SKM-1 (cell line): ENCODE results near the gene TANGO2.
"Not testable (repeated sequence)": the region's sequence is repeated elsewhere in the genome, so short reads cannot be mapped to it uniquely, and the experiment has no call there.

ENCODE experiments used
- DNase-seq: peaks from one replicate; lab custom pipeline; 2025; ENCODE audit not compliant: unreplicated experiment; lab: John Stamatoyannopoulos, UW

The TANGO2 gene

DNA sequence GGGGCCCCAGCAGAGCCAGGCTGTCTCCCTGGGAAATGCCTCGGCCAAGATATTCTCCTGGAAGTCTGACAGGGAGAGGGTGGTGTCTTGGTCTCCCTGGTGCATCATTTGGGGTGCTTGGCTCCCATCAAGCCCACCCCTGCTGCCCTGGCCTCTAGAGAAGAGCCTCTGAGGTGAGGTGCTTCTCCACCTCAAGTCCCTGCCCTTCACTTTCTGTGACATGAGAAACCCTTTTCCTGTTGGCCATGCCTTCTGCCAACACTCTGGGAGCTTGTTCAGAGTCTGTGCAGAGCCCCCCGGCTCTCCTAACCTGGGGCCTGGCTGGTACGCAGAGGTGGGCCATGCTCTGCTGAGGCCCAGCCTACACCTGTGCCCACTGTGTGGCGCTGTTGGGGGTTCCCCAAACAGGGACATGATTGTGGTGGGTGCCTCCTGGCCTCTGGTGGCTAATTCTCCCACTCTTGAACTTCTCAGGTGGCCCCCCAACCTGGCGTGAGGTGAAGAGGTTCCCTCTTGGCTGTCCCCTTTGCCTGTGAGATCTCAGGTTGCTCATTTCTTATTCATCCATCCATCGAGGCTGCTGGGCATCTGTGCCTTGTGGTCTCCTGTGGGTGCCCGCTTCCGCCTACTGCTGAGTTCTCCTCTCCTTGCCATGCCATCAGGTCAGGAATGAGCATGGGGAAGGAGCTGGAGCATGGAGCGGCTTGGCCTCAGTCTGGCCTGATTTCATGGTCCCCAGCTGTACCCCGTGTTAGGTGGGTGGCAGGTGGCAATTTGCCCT lies 40.0 kb downstream of the TANGO2 start:
- DNase-seq = no peak

- DNase-seq = no peak
Measured at GRCh38 chr22:20061481-20061861, 40.6 kb downstream of the TANGO2 start.

DNA sequence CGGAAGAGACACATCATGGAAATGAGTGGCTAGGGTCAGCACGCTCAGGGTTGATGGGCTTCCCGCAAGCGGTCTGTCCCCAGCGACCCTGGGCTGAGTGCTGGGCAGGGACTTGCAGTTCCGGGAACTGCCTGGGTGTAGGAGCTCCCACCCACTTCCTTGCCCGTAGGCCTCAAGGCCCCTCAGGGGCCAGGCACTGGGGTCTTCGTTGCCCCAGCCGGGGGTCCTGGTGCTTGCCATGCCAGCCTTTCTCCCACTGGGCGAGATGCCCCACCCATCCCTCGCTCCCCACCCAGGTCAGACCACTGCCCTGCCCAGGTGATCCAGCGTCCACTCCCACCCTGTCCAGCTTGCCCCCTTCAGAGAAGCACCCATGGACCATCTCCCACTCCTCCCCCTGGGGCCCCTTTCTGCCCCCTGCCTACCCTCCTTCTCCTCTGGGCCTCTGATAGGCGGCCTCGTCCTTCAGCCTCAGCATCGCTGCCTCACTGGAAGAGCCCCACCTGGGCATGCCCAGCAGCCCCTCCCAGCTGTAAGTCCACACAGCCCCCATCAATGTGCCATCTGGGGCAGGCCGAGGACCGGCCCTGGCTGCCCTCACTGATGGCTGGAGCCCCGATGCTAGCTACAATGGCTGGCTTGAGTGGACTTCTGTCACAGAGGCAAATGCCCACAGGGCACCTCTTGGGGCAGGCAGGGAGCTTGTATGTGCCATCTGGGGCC lies 41.3 kb downstream of the TANGO2 start:
- DNase-seq = no peak

- no peak for DNase-seq
Measured at GRCh38 chr22:20062766-20063083, 41.8 kb downstream of the TANGO2 start.

GRCh38 chr22:20063271-20064139 lies 42.6 kb downstream of the TANGO2 start:
- DNase-seq = no peak

DNA sequence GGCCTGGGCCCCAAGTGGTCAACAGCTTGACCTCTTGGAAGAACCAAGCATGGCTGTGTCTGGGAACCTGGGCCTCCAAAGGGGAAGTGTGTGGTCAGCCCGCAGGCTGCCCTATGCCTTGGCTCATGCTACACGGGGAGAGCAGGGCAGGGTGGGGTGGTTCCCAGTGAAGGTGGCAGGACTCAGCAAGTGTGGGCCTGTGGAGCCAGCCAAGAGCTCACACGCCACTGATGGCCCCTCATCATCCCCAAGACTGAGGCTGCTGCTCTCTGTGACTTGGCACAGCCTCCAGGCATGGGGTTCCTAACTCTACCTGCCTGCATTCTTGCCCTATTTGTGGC lies 43.2 kb downstream of the TANGO2 start:
- DNase-seq = no peak

- no peak for DNase-seq
Measured at GRCh38 chr22:20064545-20065262, 43.8 kb downstream of the TANGO2 start.

GRCh38 chr22:20065896-20066616 lies 45.1 kb downstream of the TANGO2 start:
- no peak for DNase-seq

DNA sequence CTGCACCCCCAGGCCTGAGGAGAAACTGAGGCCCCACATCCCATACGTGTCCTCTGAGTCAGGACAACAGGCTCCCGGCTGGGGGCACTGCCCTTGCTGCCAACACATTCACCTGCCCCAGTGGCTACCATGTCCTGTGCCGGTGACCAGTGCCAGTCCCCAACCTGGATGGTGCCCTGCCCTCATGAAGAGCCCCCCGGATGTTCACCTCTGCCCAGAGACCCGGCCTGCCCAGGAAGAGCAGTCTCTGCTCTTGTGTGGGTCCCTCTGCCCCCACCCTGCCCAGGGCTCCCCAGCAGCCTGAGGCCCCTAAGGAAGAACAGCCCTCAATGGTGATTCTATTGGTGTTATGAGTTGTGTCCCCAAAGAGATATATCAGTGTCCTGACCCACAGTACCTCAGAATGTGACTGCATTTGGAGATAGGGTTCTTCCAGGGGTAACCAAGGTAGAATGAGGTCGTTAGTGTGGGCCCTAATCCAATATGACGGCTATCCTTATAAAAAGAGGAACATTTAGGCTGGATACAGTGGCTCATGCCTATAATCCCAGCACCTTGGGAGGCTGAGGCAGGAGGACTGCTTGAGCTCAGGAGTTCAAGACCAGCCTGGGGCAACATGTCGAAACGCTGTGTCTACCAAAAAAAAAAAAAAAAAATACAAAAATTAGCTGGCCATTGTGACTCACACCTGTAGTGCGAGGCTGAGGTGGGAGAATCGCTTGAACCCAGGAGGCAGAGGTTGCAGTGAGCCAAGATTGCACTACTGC lies 45.9 kb downstream of the TANGO2 start:
- no peak for DNase-seq

DNA sequence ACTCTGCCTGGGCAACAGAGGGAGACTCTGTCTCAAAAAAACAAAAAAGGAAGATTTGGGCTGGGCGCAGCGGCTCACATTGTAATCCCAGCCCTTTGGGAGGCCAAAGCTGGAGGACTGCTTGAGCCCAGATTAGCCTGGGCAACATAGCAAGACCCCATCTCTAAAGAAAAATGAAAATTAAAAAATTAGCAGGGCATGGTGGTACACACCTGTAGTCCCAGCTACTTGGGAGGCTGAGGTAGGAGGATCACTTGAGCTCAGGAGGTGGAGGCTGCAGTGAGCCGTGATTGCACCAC lies 46.4 kb downstream of the TANGO2 start:
- not testable (repeated sequence) for DNase-seq

DNA sequence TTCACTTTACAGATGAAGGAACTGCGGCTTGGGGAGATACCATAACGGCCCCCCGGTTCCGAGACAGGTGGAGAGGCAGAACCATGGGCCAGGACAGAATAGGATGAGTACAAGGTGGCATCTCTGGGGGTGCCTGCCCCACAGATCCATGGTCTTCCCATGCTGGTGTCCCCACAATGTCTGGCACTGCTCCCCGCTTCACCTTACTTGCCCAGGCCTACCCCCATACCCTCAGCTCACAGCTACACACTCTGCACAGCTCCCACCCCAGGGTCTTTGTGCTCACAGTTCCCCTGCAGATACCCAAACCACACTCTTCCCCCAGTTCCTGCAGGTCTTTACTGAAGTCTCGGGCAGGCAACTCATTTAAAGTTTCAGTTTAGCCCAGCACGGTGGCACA lies 47.7 kb downstream of the TANGO2 start:
- no peak for DNase-seq

GRCh38 chr22:20069331-20070042 lies 48.6 kb downstream of the TANGO2 start:
- no peak for DNase-seq

GRCh38 chr22:20071524-20071972 lies 50.6 kb downstream of the TANGO2 start:
- no peak for DNase-seq

DNA sequence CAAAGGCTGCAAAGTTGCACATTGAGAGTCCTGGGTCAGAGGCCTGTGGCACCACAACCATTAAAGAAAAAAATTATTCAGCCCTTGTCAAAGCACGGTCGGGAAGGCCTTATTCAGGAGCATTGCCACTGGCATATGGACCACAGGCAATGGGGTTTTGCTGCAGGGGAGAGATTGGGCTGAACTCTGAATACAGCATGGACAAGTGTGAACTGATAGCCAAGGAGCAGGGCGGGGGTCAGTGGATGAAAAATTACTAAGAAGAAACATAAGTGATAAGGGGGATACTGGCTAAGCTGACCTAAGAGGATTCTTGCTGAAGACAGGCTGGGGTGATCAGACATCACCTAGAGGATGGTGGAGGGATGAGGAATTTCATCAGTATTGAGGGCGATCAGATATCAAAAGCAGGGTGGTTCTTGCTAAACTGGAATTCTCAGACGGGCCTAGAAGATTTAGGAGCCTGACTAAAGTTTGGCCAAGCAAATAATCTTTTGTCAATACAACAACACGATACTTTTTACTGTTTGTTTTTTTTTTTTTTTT lies 55.8 kb downstream of the TANGO2 start:
- no peak for DNase-seq

DNA sequence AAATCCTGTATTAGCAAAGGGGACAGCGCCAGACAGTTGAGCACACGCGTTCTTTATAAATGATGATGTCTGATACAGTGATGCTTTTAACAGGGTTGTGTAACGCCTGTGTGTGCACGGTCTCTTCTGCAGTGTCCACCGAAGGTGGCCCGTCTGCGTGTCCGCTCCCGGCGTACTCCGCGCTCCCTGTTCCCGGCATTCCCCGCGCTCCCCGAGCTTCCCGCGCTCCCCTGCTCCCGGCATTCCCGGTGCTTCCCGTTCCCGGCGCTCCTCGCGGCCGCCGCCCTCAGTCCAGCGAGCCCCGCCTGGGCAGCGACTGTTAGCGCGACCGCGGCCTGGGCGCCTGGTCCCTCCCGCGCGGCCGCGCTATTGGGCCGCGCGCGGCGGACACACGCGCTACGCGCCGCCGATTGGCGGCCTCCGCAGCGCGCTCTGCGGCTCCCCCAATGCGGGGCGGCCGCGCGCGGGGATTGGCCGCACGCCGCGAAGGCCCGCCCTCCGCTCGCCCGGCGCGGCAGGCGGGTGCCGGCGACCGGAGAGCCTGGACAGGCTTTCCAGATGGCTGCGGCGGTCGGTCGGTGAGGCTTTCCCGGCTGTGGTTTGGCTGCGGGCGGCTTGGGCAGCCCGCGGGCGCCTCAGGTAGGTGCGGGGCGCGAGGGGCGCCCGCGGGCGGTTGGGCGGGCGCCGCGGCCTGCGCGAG lies 59.0 kb downstream of the TANGO2 start, which contains the start of gene DGCR8:
TSS of gene DGCR8 (plus strand) at position 497 of the 700 bp plus-strand sequence. CDS start 5,723 bp downstream, outside the sequence.
- peak; percentile 77 for DNase-seq

GRCh38 chr22:20080445-20080775 lies 59.5 kb downstream of the TANGO2 start:
- DNase-seq = peak; percentile 7

DNA sequence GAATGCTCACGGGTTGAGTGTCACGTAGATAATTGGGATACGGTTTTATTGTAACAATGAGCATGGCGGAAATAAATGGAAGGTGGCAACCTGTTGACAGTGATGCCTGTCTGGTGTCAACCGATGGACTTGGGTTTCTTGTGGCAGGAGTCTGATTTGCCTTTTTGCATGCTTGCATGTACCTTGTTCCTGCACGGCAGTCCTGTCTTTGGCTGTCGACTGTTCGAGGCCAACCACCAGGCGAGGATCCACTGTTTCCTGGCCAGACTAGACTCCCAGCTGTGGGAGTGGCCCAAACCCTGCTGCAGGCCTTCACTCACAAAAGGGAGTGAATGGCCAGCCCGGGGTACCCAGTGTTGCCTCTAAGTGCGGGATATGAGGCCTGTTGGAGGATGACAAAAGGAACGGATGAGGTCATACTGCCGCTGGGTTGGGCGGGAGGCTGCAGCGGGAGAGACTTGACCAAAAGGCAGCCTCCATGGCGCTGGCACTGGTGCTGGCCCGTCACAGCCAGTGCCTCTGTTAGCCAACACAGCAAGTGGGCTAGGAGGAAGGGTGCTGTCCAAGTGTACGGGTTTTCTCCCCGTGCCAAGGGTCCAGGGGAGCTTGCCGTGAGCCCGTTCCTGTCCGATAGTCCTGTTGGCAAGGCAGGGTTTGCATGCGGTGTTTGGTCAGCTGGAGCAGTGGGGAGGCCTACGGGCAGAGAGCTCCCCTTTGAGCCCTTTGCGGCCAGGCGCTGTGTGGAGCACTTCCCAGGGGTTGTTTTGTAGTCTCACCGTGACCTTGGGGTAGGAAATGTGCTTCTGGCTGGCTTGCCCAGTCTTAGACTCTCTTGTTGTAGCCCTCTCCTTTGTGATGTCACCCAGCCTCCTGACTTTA lies 60.1 kb downstream of the TANGO2 start:
- no peak for DNase-seq
